ENCODE results near the gene CRY2. TPM values are rescaled to one million over a fixed set of nuclear protein-coding genes. Genes with fewer than 3 reads are reported as not detected.

CRY2 gene
- polyA plus RNA-seq, 4 donors = 27.3 to 34.1 (median 29.5) TPM

DNA sequence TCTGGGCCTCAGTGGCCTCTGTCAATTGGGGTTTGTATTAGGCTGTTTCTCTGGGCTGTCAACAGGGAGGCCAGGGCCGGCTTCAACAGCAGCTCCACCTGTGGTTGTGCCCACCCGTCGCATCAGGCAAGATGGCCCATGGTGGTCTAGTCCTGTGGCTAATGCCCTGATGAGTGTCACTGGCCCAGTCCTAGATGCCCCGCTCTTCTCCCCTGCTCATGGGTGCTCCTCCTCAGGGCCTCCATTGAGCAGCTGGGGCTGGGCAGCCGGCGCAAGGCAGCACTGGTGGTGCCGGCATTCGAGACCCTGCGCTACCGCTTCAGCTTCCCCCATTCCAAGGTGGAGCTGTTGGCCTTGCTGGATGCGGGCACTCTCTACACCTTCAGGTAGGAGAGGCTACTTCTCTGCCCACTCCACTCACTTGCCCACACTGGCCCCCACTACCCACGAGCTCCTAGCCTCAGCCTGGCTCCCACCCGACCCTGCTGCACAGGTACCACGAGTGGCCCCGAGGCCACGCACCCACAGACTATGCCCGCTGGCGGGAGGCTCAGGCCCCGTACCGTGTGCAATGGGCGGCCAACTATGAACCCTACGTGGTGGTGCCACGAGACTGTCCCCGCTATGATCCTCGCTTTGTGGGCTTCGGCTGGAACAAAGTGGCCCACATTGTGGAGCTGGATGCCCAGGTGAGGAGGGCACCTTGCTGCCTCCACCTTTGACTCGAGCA lies 80.6 kb downstream of the CRY2 start:
- DNase-seq (ENCODE audit: low read depth in 4 of 4, low spot score in 2 of 4) = no peak

DNA sequence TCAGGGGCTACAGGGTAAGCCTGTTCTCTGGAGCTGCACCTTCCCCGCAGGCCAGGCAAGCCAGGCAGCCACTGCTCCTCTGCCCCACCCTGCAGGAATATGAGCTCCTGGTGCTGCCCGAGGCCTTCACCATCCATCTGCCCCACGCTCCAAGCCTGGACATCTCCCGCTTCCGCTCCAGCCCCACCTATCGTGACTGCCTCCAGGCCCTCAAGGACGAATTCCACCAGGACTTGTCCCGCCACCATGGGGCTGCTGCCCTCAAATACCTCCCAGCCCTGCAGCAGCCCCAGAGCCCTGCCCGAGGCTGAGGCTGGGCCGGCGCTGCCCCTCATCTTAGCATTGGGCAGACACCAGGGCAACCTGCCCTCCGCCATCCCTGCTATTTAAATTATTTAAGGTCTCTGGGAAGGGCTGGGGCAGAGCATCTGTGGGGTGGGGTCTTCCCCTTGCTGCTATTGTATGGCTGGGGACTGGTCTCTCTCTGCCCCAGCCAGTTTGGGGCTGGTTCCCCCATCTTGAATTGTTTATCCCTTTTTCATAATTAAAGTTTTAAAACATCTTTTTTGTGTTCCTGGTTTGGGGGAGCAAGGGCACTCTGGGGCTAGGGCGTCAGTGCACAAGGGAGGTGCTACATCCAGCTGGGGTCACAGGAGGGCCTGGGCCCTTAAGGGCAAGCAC lies 81.4 kb downstream of the CRY2 start:
- no peak for DNase-seq (ENCODE audit: low read depth in 4 of 4, low spot score in 2 of 4)

DNA sequence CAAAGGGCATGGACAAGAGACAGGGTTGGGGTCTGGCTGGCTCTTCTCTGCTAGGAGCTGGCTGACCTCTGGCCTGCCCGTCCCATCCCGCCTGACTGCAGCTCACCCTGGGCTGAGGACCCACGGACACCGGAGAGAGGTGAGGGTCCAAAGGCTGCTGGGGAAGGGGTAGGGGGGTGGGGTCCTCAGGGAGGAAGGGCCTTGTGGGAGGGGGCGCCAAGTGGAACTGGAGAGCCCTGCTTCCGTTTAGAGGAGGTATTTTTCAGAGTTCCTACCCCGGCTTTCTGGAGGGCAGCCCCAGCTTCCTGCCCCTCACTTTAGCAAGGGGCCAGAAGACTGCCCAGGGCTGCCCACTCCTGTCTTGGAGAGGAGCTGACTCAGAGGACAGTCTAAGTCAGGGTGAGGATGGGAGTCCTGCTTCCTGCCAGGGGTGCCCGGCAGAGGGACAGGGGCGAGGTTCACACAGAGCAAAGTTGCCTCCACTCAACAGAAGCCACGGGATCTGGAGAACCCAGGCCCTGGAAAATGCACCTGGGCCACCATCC lies 82.3 kb downstream of the CRY2 start:
- DNase-seq (ENCODE audit: low read depth in 4 of 4, low spot score in 2 of 4) = no peak

DNA sequence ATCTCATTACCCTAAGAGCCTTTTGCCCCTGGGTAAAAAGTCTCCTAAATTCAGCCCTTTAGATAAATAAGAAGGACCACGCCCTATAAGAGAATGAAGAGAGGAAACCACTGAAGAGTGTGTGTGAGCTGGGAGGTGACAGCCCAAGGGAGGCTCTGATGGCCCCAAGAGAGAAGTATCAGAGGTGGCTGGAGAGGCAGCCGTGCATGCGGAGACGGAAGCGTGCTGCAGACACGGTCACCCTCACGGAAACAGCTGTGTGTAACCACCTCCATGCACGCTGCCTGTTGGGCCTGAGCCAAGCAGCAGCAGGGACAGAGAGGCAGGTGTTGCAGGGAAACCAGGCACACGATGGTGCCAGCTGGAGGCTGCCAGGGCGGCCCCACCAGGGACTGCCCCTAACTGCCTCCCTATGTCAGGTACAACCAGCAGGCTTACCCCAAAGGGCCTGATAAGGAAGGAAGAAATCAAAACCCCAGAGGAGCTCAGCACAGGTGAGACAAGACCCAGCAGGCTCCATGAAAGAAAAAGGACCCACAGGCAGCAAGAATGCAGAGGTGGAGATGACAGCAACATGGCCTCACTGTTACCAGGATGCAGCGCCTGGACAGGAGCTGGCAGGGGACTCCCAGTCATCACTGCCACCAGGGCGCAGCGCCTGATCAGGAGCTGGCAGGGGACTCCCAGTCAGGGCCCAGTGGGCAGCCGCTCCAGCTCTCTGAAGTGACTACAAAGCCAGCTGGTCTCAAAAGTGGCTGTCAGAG lies 82.9 kb downstream of the CRY2 start:
- DNase-seq (ENCODE audit: low read depth in 4 of 4, low spot score in 2 of 4) = no peak

DNA sequence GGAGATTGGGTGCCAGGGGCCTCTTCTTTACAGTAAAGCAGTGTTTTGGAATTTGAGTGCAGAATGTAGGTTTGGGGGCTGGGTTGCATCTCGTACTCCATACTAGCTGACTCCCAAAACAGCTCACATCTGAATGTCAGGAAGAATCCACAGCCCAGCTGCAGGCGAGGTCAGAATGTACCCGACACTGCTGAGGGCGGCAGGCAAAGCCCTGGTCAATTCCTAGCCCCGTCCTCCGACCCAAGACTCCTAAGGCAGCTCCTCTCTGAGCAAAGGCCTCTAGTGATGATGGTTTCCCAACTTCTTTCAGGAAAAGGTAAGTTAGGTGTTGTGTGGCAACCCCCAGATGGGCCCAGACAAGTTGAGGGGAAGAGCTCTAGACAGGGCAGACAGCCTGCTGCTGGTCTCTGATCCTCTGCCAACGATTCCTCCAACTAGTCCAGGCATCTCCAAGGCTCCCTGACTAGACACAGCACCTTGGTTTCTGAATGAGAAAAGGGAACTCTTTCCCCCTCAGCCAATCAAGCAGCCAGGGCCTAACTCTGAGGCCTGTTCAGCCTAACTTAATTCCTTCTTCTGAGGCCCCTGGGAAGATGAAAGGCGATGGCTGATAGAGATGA lies 83.8 kb downstream of the CRY2 start:
- DNase-seq (ENCODE audit: low read depth in 4 of 4, low spot score in 2 of 4) = no peak

DNA sequence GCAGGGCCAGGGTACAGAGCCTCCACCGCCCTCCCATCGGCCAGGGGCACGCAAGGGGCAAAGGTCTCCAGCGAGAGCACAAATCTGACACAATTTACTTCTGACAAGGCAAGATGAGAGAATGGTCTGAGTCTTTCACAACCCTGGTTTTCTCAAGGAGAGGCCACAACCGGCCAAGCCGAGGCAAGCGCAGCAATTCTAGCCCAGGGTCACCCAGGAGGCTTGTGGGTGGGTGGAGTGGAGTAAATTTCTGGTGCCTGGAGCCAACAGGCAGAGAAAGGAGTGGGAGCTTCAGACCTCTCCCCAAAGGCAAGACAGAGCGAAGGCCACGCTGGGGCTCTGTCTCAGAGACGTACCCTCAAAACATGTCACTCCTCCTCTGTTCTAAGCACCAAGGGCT lies 84.5 kb downstream of the CRY2 start:
- no peak for DNase-seq (ENCODE audit: low read depth in 4 of 4, low spot score in 2 of 4)

DNA sequence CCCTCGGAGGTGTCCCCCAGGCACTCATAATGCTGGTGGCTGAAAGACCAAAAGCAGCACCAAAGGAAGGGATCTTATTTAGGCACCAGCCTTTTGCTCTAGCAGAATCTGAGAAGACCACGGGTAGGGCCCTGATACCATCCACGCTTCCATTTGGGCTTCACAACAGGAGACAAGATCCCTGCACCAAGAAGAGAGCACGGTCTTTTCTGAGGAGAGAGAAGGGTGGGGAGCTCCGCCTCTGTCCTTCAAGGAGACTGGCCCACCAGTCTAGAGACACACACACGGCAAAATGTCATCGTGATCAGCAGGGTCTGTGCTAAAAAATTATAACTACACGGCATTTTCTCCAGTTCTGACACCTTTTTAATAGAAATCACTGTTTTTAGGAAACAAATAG lies 84.9 kb downstream of the CRY2 start:
- DNase-seq (ENCODE audit: low read depth in 4 of 4, low spot score in 2 of 4) = no peak

Other genes starting within 250 kb of the CRY2 start
- gene CHST1, start 181.9 kb upstream of the CRY2 start, polyA plus RNA-seq (ENCODE audit: insufficient read length in 4 of 4) = 10 to 100 TPM in 3 of 4 donors, 1 to 10 TPM in 1; 6.0 to 15.1 (median 11.2) TPM
- gene SLC35C1, start 42.3 kb upstream of the CRY2 start, polyA plus RNA-seq (ENCODE audit: insufficient read length in 4 of 4) = 10 to 100 TPM in 1 of 4 donors, 1 to 10 TPM in 3; 7.0 to 10.2 (median 8.7) TPM
- gene MAPK8IP1, start 38.2 kb downstream of the CRY2 start, polyA plus RNA-seq (ENCODE audit: insufficient read length in 4 of 4) = 10 to 100 TPM in 3 of 4 donors, 1 to 10 TPM in 1; 9.3 to 15.3 (median 13.1) TPM
- gene FREY1, start 59.8 kb downstream of the CRY2 start, polyA plus RNA-seq (ENCODE audit: insufficient read length in 4 of 4) = 1 to 10 TPM in 1 of 4 donors, under 1 TPM in 2, not detected in 1; 0.31 to 1.4 (median 0.49) TPM
- 10 to 100 TPM; 15.5 to 24.3 (median 21.8) TPM for gene PEX16, start 70.4 kb downstream of the CRY2 start, polyA plus RNA-seq (ENCODE audit: insufficient read length in 4 of 4)
- 10 to 100 TPM; 17.6 to 28.7 (median 25.0) TPM for gene LARGE2, start 75.2 kb downstream of the CRY2 start, polyA plus RNA-seq (ENCODE audit: insufficient read length in 4 of 4)

Data from left renal cortex interstitium (tissue), 4 donors.